HFF-Myc (cell line): Measurements from ENCODE around the gene DLEC1.
A peak's percentile ranks its signal among the peaks of the same experiment; 100 is the strongest.

Source experiments
- DNase-seq: peaks from one replicate; pipeline ENCODE4 v3.0.0-alpha.2; 2011; ENCODE audit warnings: low read depth; ENCODE audit errors: extremely low read depth
- H3K4me3 ChIP-seq: replicated peaks from 2 replicates; pipeline ENCODE4 v1.5.1; 2011; ENCODE audit warnings: low read depth, mild to moderate bottlenecking, control low read depth, low read length
- CTCF ChIP-seq: IDR thresholded peaks from 2 replicates; pipeline ENCODE4 v1.5.1; 2012; ENCODE audit warnings: mild to moderate bottlenecking, low read depth, low read length, control low read depth; ENCODE audit errors: missing control alignments

Gene DLEC1

GRCh38 chr3:38039101-38039898 lies at the start of gene DLEC1:
DLEC1 (plus strand) TSS chr3:38039208; CDS start chr3:38039226, 18 bp downstream.
- TF ChIP-seq CTCF, result no peak
- peak; percentile 36 for DNase-seq
- peak within 1 kb of the TSS; percentile 31 for H3K4me3 ChIP-seq

GRCh38 chr3:37989821-37990480 lies 49.1 kb upstream of the DLEC1 start:
- no peak overlapping the region for H3K4me3 ChIP-seq
- no peak for TF ChIP-seq CTCF

GRCh38 chr3:37990527-37990926 lies 48.5 kb upstream of the DLEC1 start, which contains the start of gene VILL:
VILL (plus strand) TSS chr3:37990786; CDS start chr3:37993673, 2,887 bp downstream.
- no peak within 1 kb of the TSS for H3K4me3 ChIP-seq
- no peak for TF ChIP-seq CTCF
- no peak for DNase-seq

More at GRCh38 chr3:37989821-37990480, 49.1 kb upstream of the DLEC1 start:
- no peak for DNase-seq

- H3K4me3 ChIP-seq, result no peak overlapping the region
- TF ChIP-seq CTCF, result no peak
- no peak for DNase-seq
Measured at GRCh38 chr3:37991109-37991508, 47.9 kb upstream of the DLEC1 start.

- no peak for TF ChIP-seq CTCF
- H3K4me3 ChIP-seq, result no peak overlapping the region
- DNase-seq, result no peak
Measured at GRCh38 chr3:37991823-37992222, 47.2 kb upstream of the DLEC1 start.

GRCh38 chr3:37992271-37993066 lies 46.5 kb upstream of the DLEC1 start:
- no peak for TF ChIP-seq CTCF
- no peak overlapping the region for H3K4me3 ChIP-seq
- DNase-seq, result no peak
